Neural progenitor cell (in vitro differentiated cells): ENCODE results near the gene ATAD2B.

ENCODE experiments used
- CTCF ChIP-seq: fragments of 200-600 bp; sonication (generic); IDR thresholded peaks from 2 replicates; pipeline ENCODE4 v1.5.1; 2017; ENCODE audit warnings: antibody characterized with exemption, mild to moderate bottlenecking
- EZH2phosphoT487 ChIP-seq: fragments of 200-600 bp; sonication (generic); IDR thresholded peaks from 2 replicates; pipeline ENCODE4 v1.6.1; 2017; ENCODE audit warnings: antibody characterized with exemption

GRCh38 chr2:23699580-23699925 is 227.4 kb downstream of the ATAD2B start:
- TF ChIP-seq CTCF (no peak), EZH2phosphoT487 (no peak)
